H4 (cell line): ENCODE measurements around the gene GNG2. TPM values are rescaled to one million over a fixed set of nuclear protein-coding genes. Genes with fewer than 3 reads are reported as not detected.

Experiments used
- DNase-seq: peaks from one replicate; pipeline ENCODE4 v3.0.0-alpha.2; 2015; ENCODE audit warnings: low spot score
- total RNA-seq: library from RNA; depleted of rRNA; stranded (reverse); fragments of >200 nt; shearing (Covaris generic); gene quantifications from 2 replicates; pipeline ENCODE4 v1.2.3, GENCODE V29; 2014

Gene GNG2
- total RNA-seq, 1 experiment from 2014 or later: 32.3 TPM

DNA sequence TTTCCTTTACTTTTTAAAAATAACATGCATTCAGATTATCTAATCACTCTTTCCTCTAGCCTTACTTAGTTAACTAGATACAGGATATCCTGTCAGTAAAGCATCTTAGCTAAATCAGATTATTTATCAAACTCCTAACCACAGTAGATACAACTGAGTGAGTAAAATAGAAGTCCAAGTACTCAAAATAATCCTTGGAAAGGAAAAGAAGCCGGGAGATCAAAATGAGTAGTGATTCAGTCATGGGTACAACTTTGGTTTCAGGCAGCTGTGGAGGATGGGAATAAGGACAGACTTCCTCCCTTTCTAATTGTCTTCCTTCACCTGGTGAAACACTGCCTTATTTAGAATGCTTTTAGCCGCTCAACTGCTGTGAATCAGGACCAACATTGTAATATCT lies 29.4 kb downstream of the GNG2 start:
- DNase-seq: peak; percentile 24

DNA sequence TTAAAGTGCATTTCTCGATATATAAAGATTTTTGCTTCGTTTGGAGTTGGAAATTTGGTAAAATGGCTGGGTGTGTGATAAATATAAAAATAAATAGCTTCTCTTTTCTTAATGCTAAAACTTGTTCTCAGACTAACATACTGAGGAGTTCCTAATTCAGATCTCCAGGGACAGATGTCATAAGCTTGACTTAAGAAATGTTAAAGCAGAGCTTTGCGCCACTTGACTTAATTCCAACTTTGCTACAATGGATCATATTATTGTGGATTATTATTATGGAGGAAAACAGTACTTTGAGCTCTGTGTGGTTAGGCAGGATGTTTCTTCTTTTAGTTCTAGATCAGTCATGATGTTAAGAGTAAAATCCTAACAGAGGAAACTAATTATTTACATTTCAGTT lies 33.8 kb downstream of the GNG2 start:
- no peak for DNase-seq

DNA sequence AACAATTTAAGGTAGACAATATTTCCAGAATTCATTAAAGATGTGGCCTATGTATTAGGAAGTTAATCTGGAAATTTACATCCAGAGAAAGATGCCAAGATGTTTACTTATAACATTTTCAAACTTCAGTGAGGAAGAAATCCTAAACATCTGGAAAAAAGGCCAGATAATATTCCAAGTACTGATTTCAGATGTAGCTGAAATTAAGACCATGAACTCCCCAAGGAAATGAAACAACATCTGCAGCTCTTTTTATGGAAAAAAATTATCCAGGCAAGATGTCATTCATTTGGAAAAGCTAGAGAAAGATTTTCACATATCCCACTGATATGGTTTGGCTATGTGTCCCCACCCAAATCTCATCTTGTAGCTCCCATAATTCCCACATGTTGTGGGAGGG lies 35.0 kb downstream of the GNG2 start:
- DNase-seq: no peak

DNA sequence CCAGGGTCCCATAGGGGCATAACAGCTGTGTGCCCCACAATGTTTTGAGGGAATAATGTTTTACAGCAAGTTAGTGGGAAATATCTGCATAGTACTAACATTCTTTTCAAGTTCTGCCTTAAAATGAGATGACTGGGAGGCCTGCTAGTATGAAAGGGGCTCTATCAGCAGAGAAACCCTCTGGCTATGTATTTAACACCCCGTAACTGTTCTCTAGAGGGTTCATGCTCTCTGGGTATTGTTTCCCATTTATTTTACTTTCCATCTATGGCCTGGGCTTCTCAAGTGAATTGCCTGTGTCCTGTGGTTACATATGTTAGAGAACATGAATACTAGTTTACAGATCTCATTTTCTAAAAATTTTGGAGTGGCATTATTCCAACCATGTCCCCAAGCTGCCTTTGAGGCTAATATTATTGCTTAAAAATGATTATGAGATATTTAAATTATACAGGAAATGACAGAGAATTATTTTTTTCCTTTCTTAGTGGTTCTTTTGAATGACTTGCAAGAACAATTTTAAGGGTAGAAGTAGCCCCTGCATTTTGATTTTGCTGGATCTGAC lies 37.5 kb downstream of the GNG2 start:
- no peak for DNase-seq

DNA sequence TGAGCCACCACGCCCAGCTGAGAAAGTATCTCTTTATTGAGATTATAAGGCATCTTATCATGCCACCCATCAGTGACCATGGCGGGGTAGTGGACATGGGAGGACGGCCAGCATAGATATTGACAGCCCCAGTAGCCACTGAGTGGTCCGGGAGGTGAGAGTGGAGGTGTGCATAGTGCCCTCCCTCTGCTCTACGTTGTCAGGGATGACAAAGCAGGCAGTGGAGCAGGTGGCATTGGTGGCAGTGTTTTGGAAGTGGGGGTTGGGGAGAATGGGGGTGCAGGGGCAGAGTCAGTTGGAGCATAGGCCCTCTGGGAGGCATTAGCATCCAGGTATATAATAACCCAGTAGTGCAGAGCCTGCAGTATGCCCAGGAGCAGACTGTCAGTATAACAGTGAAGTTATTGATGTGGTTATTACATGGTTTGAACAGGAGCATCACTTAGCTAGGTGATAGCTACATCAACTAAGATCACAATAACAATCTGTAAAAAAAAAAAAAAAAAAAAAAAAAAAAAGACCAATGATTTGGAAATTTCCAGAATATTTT lies 41.1 kb downstream of the GNG2 start:
- no peak for DNase-seq

DNA sequence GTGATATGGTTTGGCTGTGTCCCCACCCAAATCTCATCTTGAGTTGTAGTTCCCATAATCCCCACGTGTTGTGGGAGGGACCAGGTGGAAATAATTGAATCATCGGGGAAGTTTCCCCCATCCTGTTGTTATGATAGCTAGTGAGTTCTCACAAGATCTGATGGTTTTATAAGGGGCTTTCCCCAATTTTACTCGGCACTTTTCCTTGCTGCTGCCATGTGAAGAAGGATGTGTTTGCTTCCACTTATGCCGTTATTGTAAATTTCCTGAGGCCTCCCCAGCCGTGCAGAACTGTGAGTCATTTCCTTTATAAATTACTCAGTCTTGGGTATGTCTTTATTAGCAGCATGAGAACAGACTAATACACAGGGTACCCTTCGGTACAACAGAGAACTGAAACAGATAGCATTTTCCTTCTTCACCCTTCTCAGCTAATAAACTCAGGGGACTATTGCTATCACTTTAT lies 45.3 kb downstream of the GNG2 start:
- peak; percentile 57 for DNase-seq

DNA sequence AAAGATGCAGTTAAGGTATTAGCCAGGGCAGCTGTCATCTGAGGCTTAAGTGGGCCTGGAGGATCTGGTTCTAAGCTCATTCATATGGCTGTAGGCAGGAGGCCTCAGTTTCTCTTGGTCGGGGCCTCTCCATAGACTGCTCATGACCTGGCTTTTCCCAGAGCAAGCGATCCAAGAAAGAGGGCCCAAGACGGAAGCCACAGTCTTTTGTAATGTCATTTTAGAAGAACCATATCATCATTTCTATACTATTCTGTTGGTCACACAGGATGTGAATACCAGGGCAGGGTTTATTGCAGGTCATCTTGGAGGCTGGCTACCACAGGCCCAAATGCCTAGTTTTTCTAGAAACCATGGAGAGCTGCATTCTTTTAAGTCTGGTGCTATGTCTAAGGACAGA lies 47.7 kb downstream of the GNG2 start:
- no peak for DNase-seq

DNA sequence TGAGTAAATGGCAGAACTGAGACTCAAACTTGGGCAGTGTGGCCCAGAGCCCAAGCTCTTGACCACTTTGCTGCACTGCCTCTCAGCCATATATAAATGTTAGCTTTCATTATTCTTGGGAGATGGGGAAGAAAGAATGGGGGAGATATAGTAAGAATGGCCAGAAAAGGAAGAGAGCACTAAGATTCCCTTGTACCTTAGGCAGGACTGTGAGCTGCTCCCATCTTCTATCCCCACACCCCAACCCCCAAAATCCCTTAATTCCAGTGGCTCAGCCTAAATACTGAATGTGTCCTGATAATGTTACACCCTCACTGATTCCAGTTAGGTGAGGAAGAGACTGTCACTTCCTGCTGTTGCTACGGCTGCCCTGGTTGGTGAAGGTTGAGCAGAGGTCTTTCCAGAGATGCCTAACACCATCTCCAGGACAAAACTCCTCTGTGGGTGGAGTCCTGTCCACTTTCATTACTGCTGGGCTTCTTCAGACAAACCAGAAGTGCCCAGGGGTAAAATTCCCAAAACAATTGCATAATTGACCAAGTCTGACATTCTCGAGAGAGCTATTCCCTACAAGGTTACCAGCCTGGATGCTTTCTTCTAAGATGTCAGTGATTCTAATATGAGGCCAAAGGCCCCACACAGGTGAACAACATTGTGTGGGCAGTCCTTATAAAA lies 51.8 kb downstream of the GNG2 start:
- DNase-seq: no peak

DNA sequence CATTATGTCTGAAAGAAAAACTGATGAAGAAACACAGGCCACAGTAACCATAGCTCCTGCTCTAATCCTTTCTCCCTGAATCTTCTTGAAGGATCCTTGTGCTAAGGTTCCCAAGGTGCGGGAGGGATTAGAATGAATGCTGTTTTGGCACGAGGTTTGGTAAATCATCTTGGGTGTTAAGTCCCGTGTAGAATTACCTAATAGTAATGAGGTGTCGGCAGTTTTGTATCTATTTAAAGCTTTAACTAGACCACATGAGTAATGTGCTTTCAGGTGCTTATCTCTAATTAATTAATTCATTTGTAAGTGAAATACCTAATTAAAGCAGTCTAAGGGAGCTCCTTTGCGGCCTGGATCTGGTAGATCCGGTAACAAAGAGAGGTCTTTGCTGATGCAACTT lies 53.9 kb downstream of the GNG2 start:
- no peak for DNase-seq

DNA sequence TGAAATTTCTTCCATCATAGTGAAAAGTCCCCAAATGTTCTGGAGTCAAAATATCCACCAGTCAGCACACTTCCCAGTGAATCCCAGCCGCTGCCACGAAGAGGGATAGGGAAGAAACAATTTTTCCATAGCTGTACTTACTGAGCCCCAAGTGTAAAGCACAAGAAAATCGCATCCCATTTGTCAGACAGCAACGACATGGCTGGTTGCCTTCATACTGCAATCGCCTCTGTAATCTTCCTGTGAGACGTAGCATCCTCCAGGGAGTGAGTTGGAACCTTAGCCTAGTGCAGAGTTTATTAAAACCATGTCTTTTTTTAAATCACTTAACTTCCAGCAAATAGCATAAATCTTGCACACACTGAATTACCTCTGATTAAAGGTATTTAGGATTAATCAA lies 56.8 kb downstream of the GNG2 start:
- DNase-seq: no peak

DNA sequence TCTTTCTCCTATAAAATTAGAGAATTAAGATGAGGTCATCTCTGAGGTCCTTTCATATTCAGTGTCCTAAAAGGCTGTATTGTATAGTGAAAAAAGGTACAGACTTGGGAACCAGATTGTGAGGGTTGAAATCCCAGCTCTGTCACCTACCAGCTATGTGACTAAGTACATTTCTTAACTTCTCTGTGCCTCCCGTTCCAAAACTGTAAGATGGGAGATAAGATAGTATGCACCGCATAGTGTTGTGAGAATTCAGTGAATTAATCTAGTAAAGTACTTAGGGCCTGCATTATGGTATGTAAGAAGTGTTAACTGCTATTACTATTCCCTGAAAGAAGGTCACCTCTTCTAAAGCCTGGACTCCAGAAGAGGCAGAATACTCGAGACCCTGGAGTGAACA lies 60.6 kb downstream of the GNG2 start:
- no peak for DNase-seq

DNA sequence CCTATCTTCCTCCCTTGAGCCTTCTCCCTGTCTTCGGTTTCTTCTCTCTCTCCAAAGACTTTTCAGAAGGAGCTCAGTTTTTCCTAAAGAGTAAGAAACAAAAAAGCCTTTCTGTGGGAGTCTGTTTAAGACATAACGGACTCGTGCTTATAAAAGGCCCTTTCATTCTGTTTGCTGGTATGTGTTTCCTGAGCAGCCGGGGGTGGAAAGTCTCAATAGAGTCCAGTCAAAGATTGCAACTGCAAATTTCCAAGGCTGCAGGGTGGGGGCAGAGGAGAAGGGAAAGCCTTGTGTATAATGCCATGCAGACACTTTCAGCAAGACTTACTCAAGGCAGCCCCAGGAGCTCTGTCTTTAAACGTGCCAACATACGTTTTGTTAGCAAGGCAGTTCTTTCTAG lies 62.2 kb downstream of the GNG2 start:
- no peak for DNase-seq

DNA sequence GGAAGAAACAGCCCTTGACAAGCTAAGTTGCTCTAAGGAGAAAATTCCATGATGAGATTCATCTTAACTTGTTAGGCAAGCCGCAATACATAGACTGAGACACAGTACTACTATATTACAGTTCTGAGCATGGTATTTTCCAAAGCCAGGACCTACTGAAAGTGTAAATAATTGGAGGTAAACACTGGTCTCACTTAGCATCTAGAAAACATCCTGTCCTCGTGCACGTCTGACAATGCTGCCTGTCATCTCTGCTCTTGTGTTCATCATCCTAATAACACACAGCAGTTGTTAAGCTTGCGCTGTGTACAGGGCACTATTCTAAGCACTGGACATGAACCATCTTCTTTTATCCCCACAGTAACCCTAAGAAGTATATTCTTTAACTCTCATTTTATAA lies 64.2 kb downstream of the GNG2 start:
- no peak for DNase-seq

DNA sequence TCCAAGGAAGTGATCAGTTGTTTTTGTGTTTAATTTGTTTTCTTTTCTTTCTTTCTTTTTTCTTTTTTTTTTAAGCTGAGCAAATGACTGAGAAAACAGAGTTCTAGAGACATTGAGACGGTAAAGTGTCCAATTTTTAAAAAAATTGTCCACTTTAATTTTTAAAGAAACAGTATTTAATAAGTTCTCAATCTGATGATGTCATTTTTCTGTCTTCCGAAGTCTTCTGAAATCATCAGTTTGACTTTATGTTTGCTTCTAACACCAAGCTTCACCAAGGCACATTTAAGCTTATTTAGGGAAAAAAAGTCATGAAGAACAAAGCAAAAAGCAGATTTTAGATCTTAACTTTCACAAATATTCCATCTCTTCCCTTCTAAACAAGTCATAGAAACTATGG lies 65.6 kb downstream of the GNG2 start:
- no peak for DNase-seq

DNA sequence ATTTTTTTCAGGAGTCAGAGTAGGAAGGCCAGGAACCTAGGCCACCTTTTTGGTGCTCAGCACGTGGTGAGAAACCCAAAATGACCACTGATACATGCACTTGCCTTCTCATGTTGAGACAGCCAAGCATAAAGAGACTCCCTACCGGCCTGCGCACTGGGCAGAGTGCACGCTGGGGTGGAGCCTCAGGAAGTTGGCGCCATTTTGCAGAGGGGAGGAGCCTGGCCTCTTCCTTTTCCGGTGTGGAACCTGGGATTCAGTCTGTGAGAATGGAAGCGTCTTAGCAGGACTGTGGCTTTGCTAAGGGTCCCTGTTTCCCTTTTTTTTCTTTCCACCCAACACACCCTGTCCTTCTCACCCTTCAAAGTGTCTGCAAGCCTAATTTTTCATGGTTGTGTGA lies 66.0 kb downstream of the GNG2 start:
- DNase-seq: no peak

DNA sequence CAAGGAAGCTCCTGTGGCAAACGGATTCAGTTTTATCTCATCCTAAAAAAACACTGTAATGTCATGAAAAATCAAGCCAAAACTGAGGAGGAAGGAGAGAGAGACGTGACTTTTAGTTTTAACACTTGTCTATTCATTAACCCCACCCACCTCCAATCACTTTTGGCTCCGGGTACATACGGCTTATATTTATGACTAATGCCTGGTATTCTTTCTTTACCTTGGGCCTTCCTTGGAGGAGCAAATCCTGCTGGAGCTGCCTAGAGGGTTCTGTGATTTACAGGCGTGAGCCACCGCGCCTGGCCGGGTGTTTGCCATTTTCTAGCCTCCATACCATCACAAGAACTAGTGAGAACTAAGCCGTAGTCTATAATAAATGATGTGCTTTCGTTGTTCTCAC lies 68.2 kb downstream of the GNG2 start:
- no peak for DNase-seq

DNA sequence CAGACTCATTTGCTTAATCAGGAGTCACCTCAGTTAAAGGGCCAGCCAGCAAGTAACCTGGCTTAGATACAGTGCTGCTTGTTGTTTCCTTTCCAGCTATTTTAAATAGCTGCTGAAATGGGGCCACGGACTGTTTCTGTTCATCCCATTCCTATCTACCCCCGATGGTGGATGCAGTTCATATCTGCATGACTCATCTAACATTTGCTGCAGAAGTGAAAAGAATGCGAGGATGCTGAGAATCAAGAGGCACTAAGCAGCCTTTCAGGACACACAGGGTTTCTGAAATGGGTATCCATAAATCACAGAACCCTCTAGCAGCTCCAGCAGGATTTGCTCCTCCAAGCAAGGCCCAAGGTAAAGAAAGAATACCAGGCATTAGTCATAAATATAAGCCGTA lies 68.8 kb downstream of the GNG2 start:
- DNase-seq: no peak

DNA sequence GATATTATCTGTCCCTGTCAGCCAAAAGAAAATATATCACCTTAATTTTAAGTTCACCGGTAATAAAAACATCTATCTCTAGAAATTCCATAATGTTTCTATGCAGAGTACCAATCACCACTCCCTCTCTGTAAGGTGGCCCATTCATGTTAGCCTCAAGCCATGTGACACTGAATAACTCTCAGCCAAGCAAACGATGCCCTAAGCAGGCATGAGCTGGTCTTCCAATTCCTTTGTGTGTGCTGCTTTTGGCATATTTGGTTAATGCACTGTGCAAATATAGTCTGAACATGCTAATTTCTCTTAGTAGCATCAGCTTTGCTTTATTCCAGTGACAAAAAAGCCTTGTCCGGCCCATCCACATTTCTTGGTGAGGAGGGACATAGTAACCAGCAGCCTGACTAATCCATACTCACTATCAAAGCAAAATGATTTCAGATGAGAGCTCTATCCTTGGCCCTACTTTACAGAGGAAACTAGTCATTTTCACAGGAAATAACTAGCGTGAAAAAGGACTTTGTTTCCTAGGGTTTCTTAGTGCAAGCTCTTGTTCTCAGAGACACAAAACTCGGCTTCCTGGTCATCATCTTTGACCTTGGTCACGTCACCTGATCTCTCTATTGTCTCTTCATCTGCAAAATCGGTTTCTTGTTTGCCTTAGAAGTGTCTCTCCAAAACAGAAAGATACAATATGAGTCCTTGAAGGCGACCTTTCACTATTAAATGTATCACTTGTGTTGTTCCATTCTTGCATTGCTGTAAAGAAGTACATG lies 69.7 kb downstream of the GNG2 start:
- DNase-seq: no peak

DNA sequence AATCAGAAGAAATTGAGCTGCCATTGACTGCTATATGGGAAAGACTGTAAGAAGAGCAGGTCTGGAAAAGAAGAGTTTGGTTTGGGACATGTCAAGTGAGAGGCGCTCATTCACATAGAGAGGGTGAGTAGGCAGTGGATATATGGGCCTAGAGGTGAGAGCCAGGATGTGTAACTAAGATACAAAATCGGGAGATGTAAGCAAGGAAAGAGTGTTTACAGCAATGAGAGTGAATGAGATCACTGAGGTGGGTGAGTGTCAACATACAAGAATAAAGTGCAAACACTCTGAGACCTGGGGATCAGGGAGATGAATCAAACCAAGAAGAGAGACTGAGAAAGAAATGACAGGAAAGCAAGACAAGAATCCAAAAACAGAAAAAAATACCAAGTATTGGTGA lies 70.9 kb downstream of the GNG2 start:
- no peak for DNase-seq

DNA sequence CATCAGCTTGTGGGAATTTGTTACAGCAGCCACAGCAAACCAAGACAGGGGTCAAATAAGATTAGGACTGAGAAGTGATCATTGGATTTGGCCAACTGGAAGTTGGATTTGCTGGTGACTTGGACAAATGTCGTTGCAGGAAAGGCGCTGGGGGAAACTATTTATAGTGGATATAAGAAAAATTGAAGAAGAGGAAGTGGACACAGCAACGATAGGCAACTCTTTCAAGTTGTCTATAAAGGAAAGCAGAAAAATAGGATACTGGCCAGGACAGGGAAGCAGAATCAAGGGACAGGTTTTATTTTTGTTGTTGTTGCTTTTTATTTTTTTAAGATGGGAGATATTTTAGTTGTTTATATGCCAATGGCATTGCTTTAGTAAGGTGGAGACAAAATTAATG lies 72.8 kb downstream of the GNG2 start:
- no peak for DNase-seq

DNA sequence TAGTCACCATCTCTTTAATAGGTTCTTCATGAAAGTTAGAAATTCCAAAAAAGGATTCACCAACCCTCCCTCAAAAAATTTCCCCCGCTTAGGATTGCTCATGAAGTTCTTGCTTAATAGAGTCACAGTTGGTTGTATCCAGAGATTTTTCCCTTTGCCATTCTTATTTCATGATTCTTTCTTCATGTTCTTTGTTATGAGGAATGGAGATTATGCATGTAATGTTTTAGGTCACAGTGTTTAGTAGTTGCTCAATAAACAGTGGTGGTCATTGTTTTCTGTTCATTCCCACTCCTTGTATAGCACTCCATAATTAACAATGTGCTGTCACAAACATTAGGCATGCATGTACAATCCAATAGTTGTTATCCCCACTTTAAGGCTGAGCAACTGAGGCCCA lies 77.7 kb downstream of the GNG2 start:
- no peak for DNase-seq

DNA sequence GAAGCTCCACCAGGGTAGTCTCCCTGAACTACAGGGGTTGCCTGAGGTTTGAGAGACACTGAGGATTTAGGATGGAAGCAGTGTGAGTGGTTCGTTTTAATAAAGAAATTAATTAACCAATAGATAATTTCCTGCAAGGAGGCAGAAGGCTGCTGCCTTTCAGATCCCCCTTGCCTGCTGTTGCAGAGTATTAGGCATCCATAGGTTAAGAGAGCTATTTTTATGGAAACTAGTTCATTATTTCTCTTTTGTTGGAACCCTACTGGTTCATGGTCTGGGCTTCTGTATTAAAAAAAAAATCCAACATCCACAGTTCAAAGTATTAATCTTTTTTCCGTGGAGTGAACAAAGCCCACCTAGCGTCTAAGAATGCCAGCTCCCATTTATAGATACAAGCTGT lies 78.4 kb downstream of the GNG2 start:
- no peak for DNase-seq

DNA sequence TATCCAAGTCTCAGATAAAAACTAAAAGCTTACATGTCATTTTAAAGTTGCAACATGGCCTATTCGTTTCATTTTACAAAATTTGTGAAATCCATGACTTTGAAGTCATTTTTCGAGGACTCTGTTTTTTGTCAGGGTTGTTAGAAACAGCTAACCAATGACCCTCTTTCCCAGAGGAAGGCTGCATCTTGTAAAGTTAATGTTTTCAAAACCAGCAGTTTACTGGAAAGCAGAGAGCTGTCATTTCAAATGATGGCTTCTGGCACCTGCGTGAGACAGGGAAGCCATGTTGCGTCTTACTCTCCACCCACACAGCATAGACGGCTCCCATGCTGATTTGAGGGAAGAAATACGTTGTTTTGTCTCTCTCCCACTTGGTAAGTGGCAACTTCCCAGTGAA lies 78.8 kb downstream of the GNG2 start:
- no peak for DNase-seq
